H1 (cell line): Measurements from ENCODE around the gene CEP350.

ENCODE experiments used
- EZH2 ChIP-seq: fragments of 200-600 bp; sonication (generic); IDR thresholded peaks from 2 replicates; pipeline ENCODE4 v1.7.1; 2012; ENCODE audit warnings: low read depth, mild to moderate bottlenecking, moderate library complexity, low read length, inconsistent platforms; ENCODE audit not compliant: severe bottlenecking
- FOSL1 ChIP-seq: IDR thresholded peaks from 2 replicates; pipeline ENCODE4 v1.6.1; 2011; ENCODE audit warnings: mild to moderate bottlenecking, low read depth, low read length, moderate library complexity; ENCODE audit not compliant: insufficient read depth
- TBP ChIP-seq: IDR thresholded peaks from 2 replicates; pipeline ENCODE4 v1.6.1; 2011; ENCODE audit warnings: low read depth, low read length, improper control_type of control experiment
- TEAD4 ChIP-seq: IDR thresholded peaks from 2 replicates; pipeline ENCODE4 v1.6.1; 2012; ENCODE audit warnings: low read depth, low read length, inconsistent platforms, mixed read lengths
- TF ChIP-seq, protein P1 (sequence below), 3 experiments: IDR thresholded peaks; 1 replicate in 2 of 3; 2 replicates in 1 of 3; pipeline versions ENCODE4 v1.5.1 to v1.6.1; 2011; ENCODE audit warnings: low read length in 3 of 3, mild to moderate bottlenecking in 3 of 3, inconsistent platforms in 2 of 3, low read depth in 1 of 3, moderate library complexity in 1 of 3; ENCODE audit not compliant: insufficient read depth in 1 of 3; ENCODE audit errors: control extremely low read depth in 1 of 3
- TF ChIP-seq, protein P2 (sequence below): IDR thresholded peaks from 2 replicates; pipeline ENCODE4 v1.6.1; 2011; ENCODE audit warnings: low read length, improper control_type of control experiment

DNA sequence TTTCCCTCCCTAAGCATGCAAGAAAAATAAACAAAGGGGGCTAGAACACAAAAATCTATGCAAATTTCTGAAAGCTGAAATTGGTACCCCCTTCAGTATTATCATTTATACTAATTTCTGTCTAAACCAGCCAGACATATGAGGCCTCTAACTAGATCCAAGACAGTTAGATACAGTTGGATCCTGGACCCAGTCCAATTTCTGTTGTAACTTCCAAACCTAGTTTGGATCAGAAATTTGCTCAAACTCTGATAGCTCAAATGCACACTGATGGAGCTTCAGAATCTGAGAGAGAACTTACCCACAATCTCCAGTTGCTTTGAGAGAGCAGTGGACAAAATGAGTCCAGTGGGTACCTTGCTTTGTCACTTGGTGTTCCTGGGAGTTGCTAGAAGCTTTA, 11.9 kb downstream of the CEP350 start:
- TF ChIP-seq TBP (no peak), FOSL1 (no peak), TEAD4 (no peak), EZH2 (no peak)
- TF ChIP-seq, protein P1, sequence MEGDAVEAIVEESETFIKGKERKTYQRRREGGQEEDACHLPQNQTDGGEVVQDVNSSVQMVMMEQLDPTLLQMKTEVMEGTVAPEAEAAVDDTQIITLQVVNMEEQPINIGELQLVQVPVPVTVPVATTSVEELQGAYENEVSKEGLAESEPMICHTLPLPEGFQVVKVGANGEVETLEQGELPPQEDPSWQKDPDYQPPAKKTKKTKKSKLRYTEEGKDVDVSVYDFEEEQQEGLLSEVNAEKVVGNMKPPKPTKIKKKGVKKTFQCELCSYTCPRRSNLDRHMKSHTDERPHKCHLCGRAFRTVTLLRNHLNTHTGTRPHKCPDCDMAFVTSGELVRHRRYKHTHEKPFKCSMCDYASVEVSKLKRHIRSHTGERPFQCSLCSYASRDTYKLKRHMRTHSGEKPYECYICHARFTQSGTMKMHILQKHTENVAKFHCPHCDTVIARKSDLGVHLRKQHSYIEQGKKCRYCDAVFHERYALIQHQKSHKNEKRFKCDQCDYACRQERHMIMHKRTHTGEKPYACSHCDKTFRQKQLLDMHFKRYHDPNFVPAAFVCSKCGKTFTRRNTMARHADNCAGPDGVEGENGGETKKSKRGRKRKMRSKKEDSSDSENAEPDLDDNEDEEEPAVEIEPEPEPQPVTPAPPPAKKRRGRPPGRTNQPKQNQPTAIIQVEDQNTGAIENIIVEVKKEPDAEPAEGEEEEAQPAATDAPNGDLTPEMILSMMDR (IDR thresholded peaks at IDR 0.05; ENCODE audit: control extremely low read depth in 1 of 3, insufficient read depth in 1 of 3, low read depth in 1 of 3, low read length in 3 of 3) = no peak
- TF ChIP-seq, protein P2, sequence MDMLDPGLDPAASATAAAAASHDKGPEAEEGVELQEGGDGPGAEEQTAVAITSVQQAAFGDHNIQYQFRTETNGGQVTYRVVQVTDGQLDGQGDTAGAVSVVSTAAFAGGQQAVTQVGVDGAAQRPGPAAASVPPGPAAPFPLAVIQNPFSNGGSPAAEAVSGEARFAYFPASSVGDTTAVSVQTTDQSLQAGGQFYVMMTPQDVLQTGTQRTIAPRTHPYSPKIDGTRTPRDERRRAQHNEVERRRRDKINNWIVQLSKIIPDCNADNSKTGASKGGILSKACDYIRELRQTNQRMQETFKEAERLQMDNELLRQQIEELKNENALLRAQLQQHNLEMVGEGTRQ = no peak
